ENCODE results near the gene C6orf52. TPM values are rescaled to one million over a fixed set of nuclear protein-coding genes. Genes with fewer than 3 reads are reported as not detected.
A peak's percentile ranks its signal among the peaks of the same experiment; 100 is the strongest.

The C6orf52 gene
- total RNA-seq, 1 experiment from 2014 or later = 6.2 TPM

GRCh38 chr6:10640412-10640811 is 54.0 kb downstream of the C6orf52 start:
- Histone ChIP-seq H2AFZ (no peak overlapping the region), H3K27ac (no peak overlapping the region), H3K9me2 (ENCODE audit: insufficient read depth) (no peaks in the 10 kb centered on the region), H3K4me3 (no peak overlapping the region), H3F3A (ENCODE audit: insufficient read depth, low read depth) (no peaks in the 10 kb centered on the region), H3K4me2 (no peak overlapping the region), H3K36me3 (ENCODE audit: low read depth) (no peaks in the 10 kb centered on the region), H3K9me3 (ENCODE audit: insufficient read depth, low read depth) (no peaks in the 10 kb centered on the region), H3K79me2 (ENCODE audit: low read depth) (no peaks in the 10 kb centered on the region), H3K27me3 (ENCODE audit: insufficient read depth, low read depth) (no peaks in the 10 kb centered on the region), H4K20me1 (ENCODE audit: insufficient read depth) (no peaks in the 10 kb centered on the region), H3K4me1 (replicated peaks; ENCODE audit: insufficient read depth) (no peaks in the 10 kb centered on the region)
- no TSS peak for BruUV-seq (replicated peaks)
- intact Hi-C loops (cut with micrococcal nuclease; ENCODE audit: unreplicated experiment) = no loop called here
- ChIA-PET POLR2A (ENCODE audit: unreplicated experiment) (interaction anchor here (0.7 kb wide), 1 partner anchor 83 kb away, joined by 3 read pairs; the partner anchor contains the start of gene TMEM14C), CTCF (no interaction called here)
- DNase-seq = no peak
- TF ChIP-seq CTCF (conservative IDR thresholded peaks at IDR 0.05) (no peak), EZH2 (IDR thresholded peaks at IDR 0.05; ENCODE audit: low read depth) (no peak)

- no peak overlapping the region for H2AFZ ChIP-seq
Measured at GRCh38 chr6:10633216-10633615, 61.2 kb downstream of the C6orf52 start.

GRCh38 chr6:10630178-10630577 is 64.2 kb downstream of the C6orf52 start:
- intact Hi-C loops (cut with micrococcal nuclease; ENCODE audit: unreplicated experiment) = no loop called here
- DNase-seq = no peak
- ChIA-PET POLR2A (ENCODE audit: unreplicated experiment) (interaction anchor here (0.7 kb wide), 1 partner anchor 14 kb away, joined by 7 read pairs; no protein-coding TSS in a partner anchor), CTCF (interaction anchor here (0.6 kb wide), 1 partner anchor 1911 kb away, joined by 4 read pairs; no protein-coding TSS in a partner anchor)
- Histone ChIP-seq H3K4me2 (no peak overlapping the region), H3K36me3 (ENCODE audit: low read depth) (no peaks in the 10 kb centered on the region), H3K9me3 (ENCODE audit: insufficient read depth, low read depth) (no peaks in the 10 kb centered on the region), H3F3A (ENCODE audit: insufficient read depth, low read depth) (peaks cover 10% of the 10 kb centered on the region), H3K9me2 (ENCODE audit: insufficient read depth) (no peaks in the 10 kb centered on the region), H3K27me3 (ENCODE audit: insufficient read depth, low read depth) (no peaks in the 10 kb centered on the region), H4K20me1 (ENCODE audit: insufficient read depth) (no peaks in the 10 kb centered on the region), H2AFZ (no peak overlapping the region), H3K4me1 (replicated peaks; ENCODE audit: insufficient read depth) (peaks cover 13% of the 10 kb centered on the region), H3K4me3 (no peak overlapping the region), H3K27ac (no peak overlapping the region), H3K79me2 (ENCODE audit: low read depth) (no peaks in the 10 kb centered on the region)
- no TSS peak for BruUV-seq (replicated peaks)
- TF ChIP-seq CTCF (conservative IDR thresholded peaks at IDR 0.05) = no peak
- TF ChIP-seq EZH2 (IDR thresholded peaks at IDR 0.05; ENCODE audit: low read depth) = no peak

More at GRCh38 chr6:10633216-10633615, 61.2 kb downstream of the C6orf52 start:
- TF ChIP-seq EZH2 (IDR thresholded peaks at IDR 0.05; ENCODE audit: low read depth) = no peak
- TF ChIP-seq CTCF (conservative IDR thresholded peaks at IDR 0.05) = no peak
- H3K9me2 ChIP-seq (ENCODE audit: insufficient read depth) = no peaks in the 10 kb centered on the region
- intact Hi-C loops (cut with micrococcal nuclease; ENCODE audit: unreplicated experiment) = no loop called here
- H3K4me3 ChIP-seq = no peak overlapping the region
- H4K20me1 ChIP-seq (ENCODE audit: insufficient read depth) = no peaks in the 10 kb centered on the region
- H3K36me3 ChIP-seq (ENCODE audit: low read depth) = no peaks in the 10 kb centered on the region
- no peaks in the 10 kb centered on the region for H3K9me3 ChIP-seq (ENCODE audit: insufficient read depth, low read depth)
- no peaks in the 10 kb centered on the region for H3K79me2 ChIP-seq (ENCODE audit: low read depth)
- peaks cover 10% of the 10 kb centered on the region for H3F3A ChIP-seq (ENCODE audit: insufficient read depth, low read depth)
- H3K27ac ChIP-seq = peak overlapping the region; percentile 81
- BruUV-seq (replicated peaks) = no TSS peak
- peaks cover 13% of the 10 kb centered on the region for H3K4me1 ChIP-seq (replicated peaks; ENCODE audit: insufficient read depth)
- no peaks in the 10 kb centered on the region for H3K27me3 ChIP-seq (ENCODE audit: insufficient read depth, low read depth)
- CTCF ChIA-PET = no interaction called here
- DNase-seq = peak; percentile 50 to 88
- peak overlapping the region; percentile 57 for H3K4me2 ChIP-seq
- POLR2A ChIA-PET (ENCODE audit: unreplicated experiment) = no interaction called here

Data from PC-9 (cell line).